Naive thymus-derived CD8-positive, alpha-beta T cell (primary cell): ENCODE measurements around the gene ARHGEF5. TPM values are rescaled to one million over a fixed set of nuclear protein-coding genes. Genes with fewer than 3 reads are reported as not detected.
"Not testable (repeated sequence)": the region's sequence is repeated elsewhere in the genome, so short reads cannot be mapped to it uniquely, and the experiment has no call there.

Experiments used
- ATAC-seq, 2 donors: fragments of 150-1000 bp; cut with Tn5 transposase in 1 of 2; sonication (Bioruptor Pico), chemical (Tn5 transposase) in 1 of 2; 1 replicate in 1 of 2; 2 replicates in 1 of 2; pipeline ENCODE4 v1.10.0; 2021; ENCODE audit warnings: mild to moderate bottlenecking in 2 of 2, moderate library complexity in 2 of 2
- POLR2A ChIA-PET: fragments of 350-600 bp; sonication (Branson Sonifier 250); formaldehyde crosslinking; loops from one replicate; lab custom pipeline; 2021; ENCODE audit warnings: antibody characterized with exemption; lab: Charles Lee
- DNase-seq, 10 donors: peaks; one replicate each; pipeline versions ENCODE4 v3.0.0 to v3.0.0-alpha.2; 2020 to 2022
- H3K27ac Mint-ChIP-seq, 10 donors: one replicate each; pipeline ENCODE4 v1.8.0; 2020 to 2022; ENCODE audit warnings: mild to moderate bottlenecking in 10 of 10, mixed read lengths in 10 of 10, moderate library complexity in 4 of 10, inconsistent platforms in 1 of 10
- H3K27me3 Mint-ChIP-seq, 5 donors: one replicate each; pipeline ENCODE4 v1.8.0; 2021 to 2022; ENCODE audit warnings: mixed read lengths in 5 of 5
- H3K36me3 Mint-ChIP-seq, 3 donors: one replicate each; pipeline ENCODE4 v1.8.0; 2020 to 2022; ENCODE audit warnings: mixed read lengths in 3 of 3, mild to moderate bottlenecking in 2 of 3, inconsistent platforms in 1 of 3
- H3K4me1 Mint-ChIP-seq, 4 donors: one replicate each; pipeline ENCODE4 v1.8.0; 2021 to 2022; ENCODE audit warnings: mixed read lengths in 4 of 4
- H3K4me3 Mint-ChIP-seq, 10 donors: one replicate each; pipeline ENCODE4 v1.8.0; 2020 to 2022; ENCODE audit warnings: mild to moderate bottlenecking in 10 of 10, mixed read lengths in 10 of 10, moderate library complexity in 6 of 10, inconsistent platforms in 1 of 10
- H3K9me3 Mint-ChIP-seq, 9 donors: one replicate each; pipeline ENCODE4 v1.8.0; 2020 to 2022; ENCODE audit warnings: mixed read lengths in 9 of 9, mild to moderate bottlenecking in 3 of 9, inconsistent platforms in 1 of 9, moderate library complexity in 1 of 9
- polyA plus RNA-seq, 3 donors: library from polyadenylated mRNA; unstranded; fragments of 300-500 nt; fragmentation: Illumina TruSeq; gene quantifications; one replicate each; pipeline ENCODE4 v1.2.3, GENCODE V29; 2021
- total RNA-seq, 8 experiments: library from RNA in 2 of 8; stranded (reverse) in 2 of 8; gene quantifications; one replicate each; pipeline ENCODE4 v1.2.3 and lab custom pipeline; 2021 to 2026

The ARHGEF5 gene
- total and polyA plus RNA-seq, 5 experiments from 2014 or later, result 0.45 to 12.9 (median 3.0) TPM

GRCh38 chr7:144351667-144352066 lies 3.5 kb upstream of the ARHGEF5 start:
- Mint-ChIP-seq H3K4me3 (peak overlapping the region in 1 of 10 donors; percentile 2), H3K4me1 (peaks cover 5 to 17% (median 12%) of the 10 kb centered on the region in 4 donors), H3K27ac (peak overlapping the region in 2 of 10 donors; percentile 47 to 85)
- H3K27me3 Mint-ChIP-seq, H3K36me3 Mint-ChIP-seq, H3K9me3 Mint-ChIP-seq, DNase-seq, ATAC-seq, POLR2A ChIA-PET: not testable (repeated sequence)

- H3K27ac Mint-ChIP-seq, H3K27me3 Mint-ChIP-seq, H3K36me3 Mint-ChIP-seq, H3K9me3 Mint-ChIP-seq, ATAC-seq, POLR2A ChIA-PET, DNase-seq, H3K4me3 Mint-ChIP-seq: not testable (repeated sequence)
- peaks cover 5 to 19% (median 12%) of the 10 kb centered on the region in 4 donors for H3K4me1 Mint-ChIP-seq
These were observed 983 bp downstream of the ARHGEF5 start for GRCh38 chr7:144356185-144356584.

GRCh38 chr7:144356860-144357259 lies 1.7 kb downstream of the ARHGEF5 start:
- ATAC-seq, H3K36me3 Mint-ChIP-seq, POLR2A ChIA-PET, H3K4me3 Mint-ChIP-seq, H3K27me3 Mint-ChIP-seq, DNase-seq, H3K9me3 Mint-ChIP-seq, H3K27ac Mint-ChIP-seq: not testable (repeated sequence)
- H3K4me1 Mint-ChIP-seq, result peaks cover 5 to 16% (median 11%) of the 10 kb centered on the region in 4 donors

DNA sequence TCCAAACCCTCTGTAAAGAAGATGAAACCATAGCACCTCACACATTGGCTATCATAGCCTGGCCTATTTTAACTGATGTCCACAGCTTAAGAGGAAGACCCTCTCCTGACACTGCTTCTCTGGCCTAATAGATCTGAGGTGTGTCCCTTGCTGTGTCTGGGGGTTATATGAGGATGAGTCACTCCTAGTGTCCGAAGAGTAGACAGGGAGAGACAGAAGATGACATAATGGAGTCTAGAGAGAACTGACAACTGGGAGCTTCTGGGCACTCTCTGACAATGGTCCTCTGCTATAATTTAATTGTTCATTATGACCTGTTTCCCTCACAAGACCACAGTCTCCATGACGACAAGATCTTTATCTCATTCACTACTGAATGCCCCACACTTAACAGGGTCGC lies 6.9 kb downstream of the ARHGEF5 start:
- DNase-seq, H3K27me3 Mint-ChIP-seq, POLR2A ChIA-PET, H3K27ac Mint-ChIP-seq, H3K4me3 Mint-ChIP-seq, H3K9me3 Mint-ChIP-seq, H3K4me1 Mint-ChIP-seq, H3K36me3 Mint-ChIP-seq: not testable (repeated sequence)
- ATAC-seq, result peak; percentile 18 to 39

GRCh38 chr7:144365523-144365922 lies 10.3 kb downstream of the ARHGEF5 start:
- H3K4me3 Mint-ChIP-seq, POLR2A ChIA-PET, H3K9me3 Mint-ChIP-seq, H3K36me3 Mint-ChIP-seq, H3K27ac Mint-ChIP-seq, H3K4me1 Mint-ChIP-seq, DNase-seq, H3K27me3 Mint-ChIP-seq, ATAC-seq: not testable (repeated sequence)

DNA sequence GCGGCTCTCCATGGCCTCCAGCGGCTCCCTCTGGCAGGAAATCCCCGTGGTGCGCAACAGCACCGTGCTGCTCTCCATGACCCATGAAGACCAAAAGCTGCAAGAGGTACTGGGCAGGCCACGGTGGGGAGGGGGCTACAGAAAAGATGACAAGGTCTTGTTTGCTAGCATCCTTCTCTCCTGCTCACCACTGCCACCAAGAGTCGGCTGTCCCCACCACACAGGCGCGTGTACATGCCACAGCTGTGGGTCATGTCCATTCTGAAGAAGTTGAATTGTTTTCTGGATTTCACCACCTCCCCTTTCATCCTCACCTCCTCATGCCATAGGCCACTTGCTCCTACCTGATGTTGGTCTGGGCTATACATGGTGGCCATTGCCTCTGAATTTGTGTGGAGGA lies 12.0 kb downstream of the ARHGEF5 start:
- DNase-seq, H3K27me3 Mint-ChIP-seq, H3K36me3 Mint-ChIP-seq, H3K9me3 Mint-ChIP-seq, ATAC-seq, POLR2A ChIA-PET, H3K27ac Mint-ChIP-seq, H3K4me1 Mint-ChIP-seq, H3K4me3 Mint-ChIP-seq: not testable (repeated sequence)

DNA sequence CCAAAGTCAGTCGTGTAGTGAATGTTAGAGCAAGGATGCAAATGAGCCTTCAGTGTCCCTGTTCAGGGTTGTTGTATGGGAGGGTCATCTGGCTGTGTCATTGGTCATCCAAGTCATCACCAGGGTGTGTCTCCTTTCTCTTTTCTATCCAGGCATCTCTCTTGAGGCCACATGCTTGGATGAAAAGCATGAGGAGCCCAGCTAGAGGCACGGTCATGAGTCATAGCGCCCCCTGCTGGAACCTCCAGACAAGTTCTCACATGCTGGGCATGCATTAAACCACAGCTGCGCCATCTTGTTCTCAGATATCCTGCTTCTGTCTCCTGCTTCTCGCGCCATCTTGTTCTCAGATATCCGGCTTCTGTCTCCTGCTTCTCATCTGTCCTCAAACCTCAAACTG lies 14.0 kb downstream of the ARHGEF5 start:
- H3K4me3 Mint-ChIP-seq, POLR2A ChIA-PET, DNase-seq, H3K4me1 Mint-ChIP-seq, H3K36me3 Mint-ChIP-seq, H3K27ac Mint-ChIP-seq, H3K27me3 Mint-ChIP-seq, H3K9me3 Mint-ChIP-seq, ATAC-seq: not testable (repeated sequence)

GRCh38 chr7:144378651-144379050 lies 23.4 kb downstream of the ARHGEF5 start:
- no peak for DNase-seq
- Mint-ChIP-seq H3K27ac (peak overlapping the region in 2 of 10 donors; percentile 31 to 80), H3K27me3 (no peaks in the 10 kb centered on the region), H3K9me3 (no peaks in the 10 kb centered on the region), H3K4me1 (no peaks in the 10 kb centered on the region), H3K4me3 (no peak overlapping the region), H3K36me3 (peaks cover 5 to 12% (median 11%) of the 10 kb centered on the region in 3 donors)
- ATAC-seq, result no peak
- POLR2A ChIA-PET, result no interaction called here

GRCh38 chr7:144379776-144380384 lies 24.7 kb downstream of the ARHGEF5 start:
- DNase-seq (no peak), ATAC-seq (no peak)
- H3K4me1 Mint-ChIP-seq, result peaks cover 0 to 6% (median 0%) of the 10 kb centered on the region in 4 donors
- no peaks in the 10 kb centered on the region for H3K9me3 Mint-ChIP-seq
- no peaks in the 10 kb centered on the region for H3K27me3 Mint-ChIP-seq
- H3K36me3 Mint-ChIP-seq, result peaks cover 5 to 12% (median 11%) of the 10 kb centered on the region in 3 donors
- POLR2A ChIA-PET, result no interaction called here
- H3K27ac Mint-ChIP-seq, result peak overlapping the region in 1 of 10 donors; percentile 28
- no peak overlapping the region for H3K4me3 Mint-ChIP-seq

DNA sequence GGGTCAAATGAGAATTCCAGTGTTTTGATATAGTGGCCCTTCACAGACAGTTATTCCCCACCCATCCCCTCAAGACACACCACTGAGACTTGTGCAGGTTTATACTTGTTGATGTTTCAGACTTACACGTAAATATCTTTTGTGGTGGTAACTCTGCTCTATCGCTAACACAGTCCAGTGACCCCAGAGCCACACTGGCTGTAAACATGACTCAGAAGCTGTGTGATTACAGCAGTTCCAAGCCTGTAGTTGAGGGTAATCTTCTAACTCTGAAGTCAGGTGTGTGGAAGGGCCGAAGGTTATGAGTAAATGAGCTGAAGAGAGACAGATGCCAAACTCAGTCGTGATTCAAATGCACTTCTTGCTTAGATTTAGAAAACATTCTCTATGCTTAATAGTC lies 28.9 kb downstream of the ARHGEF5 start:
- POLR2A ChIA-PET, result no interaction called here

GRCh38 chr7:144384555-144385245 lies 29.5 kb downstream of the ARHGEF5 start:
- ATAC-seq (no peak), DNase-seq (no peak)
- no peak overlapping the region for H3K4me3 Mint-ChIP-seq
- H3K4me1 Mint-ChIP-seq, result peaks cover 0 to 6% (median under 1%) of the 10 kb centered on the region in 4 donors
- no peaks in the 10 kb centered on the region for H3K27me3 Mint-ChIP-seq
- POLR2A ChIA-PET, result no interaction called here
- peaks cover 0 to 2% (median under 1%) of the 10 kb centered on the region in 3 donors for H3K36me3 Mint-ChIP-seq
- H3K9me3 Mint-ChIP-seq, result no peaks in the 10 kb centered on the region
- H3K27ac Mint-ChIP-seq, result peak overlapping the region in 4 of 10 donors; percentile 47 to 86 (median 62)

More for the DNA sequence above, 28.9 kb downstream of the ARHGEF5 start:
- H3K27ac Mint-ChIP-seq, result peak overlapping the region in 2 of 10 donors; percentile 67 to 86
- H3K4me3 Mint-ChIP-seq, result no peak overlapping the region
- DNase-seq, result no peak
- peaks cover 0 to 6% (median under 1%) of the 10 kb centered on the region in 4 donors for H3K4me1 Mint-ChIP-seq
- ATAC-seq, result no peak
- no peaks in the 10 kb centered on the region for H3K9me3 Mint-ChIP-seq
- H3K36me3 Mint-ChIP-seq, result peaks cover 0 to 5% (median 2%) of the 10 kb centered on the region in 3 donors
- no peaks in the 10 kb centered on the region for H3K27me3 Mint-ChIP-seq

DNA sequence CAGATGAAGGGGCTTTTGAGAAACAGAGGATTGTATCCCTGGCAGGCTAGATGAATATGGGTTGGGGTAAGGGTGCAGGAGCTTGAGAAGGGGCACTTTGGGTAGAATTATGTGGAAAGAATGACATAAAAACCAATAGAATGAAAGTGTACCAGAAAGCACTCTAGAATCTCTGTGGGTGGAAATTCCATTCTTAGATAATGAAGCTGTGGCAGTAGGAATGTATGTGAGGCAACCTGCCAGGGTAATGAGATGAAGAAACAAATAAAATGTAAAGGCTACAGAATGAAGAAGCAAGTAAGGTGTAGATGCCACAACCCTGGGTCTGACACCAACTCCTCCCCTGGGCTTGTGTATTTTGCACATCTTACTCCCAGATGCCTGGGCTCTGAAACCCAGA lies 31.5 kb downstream of the ARHGEF5 start:
- no peak for DNase-seq
- Mint-ChIP-seq H3K27ac (peak overlapping the region in 1 of 10 donors; percentile 13), H3K4me1 (peaks cover 2 to 7% (median 3%) of the 10 kb centered on the region in 4 donors), H3K36me3 (no peaks in the 10 kb centered on the region), H3K4me3 (no peak overlapping the region), H3K27me3 (no peaks in the 10 kb centered on the region), H3K9me3 (no peaks in the 10 kb centered on the region)
- no peak for ATAC-seq
- POLR2A ChIA-PET, result no interaction called here

- H3K36me3 Mint-ChIP-seq, result no peaks in the 10 kb centered on the region
- no peak overlapping the region for H3K4me3 Mint-ChIP-seq
- DNase-seq (no peak), ATAC-seq (no peak)
- POLR2A ChIA-PET, result no interaction called here
- peaks cover 4 to 8% (median 6%) of the 10 kb centered on the region in 4 donors for H3K4me1 Mint-ChIP-seq
- no peaks in the 10 kb centered on the region for H3K9me3 Mint-ChIP-seq
- no peaks in the 10 kb centered on the region for H3K27me3 Mint-ChIP-seq
- peak overlapping the region in 1 of 10 donors; percentile 28 for H3K27ac Mint-ChIP-seq
These were observed 33.7 kb downstream of the ARHGEF5 start for GRCh38 chr7:144388950-144389349.
